Activated CD4-positive, alpha-beta T cell treated with anti-CD3 and anti-CD28 coated beads, Interleukin-10, Interleukin-2, amounts not matched to agents 100 ng/mL and 50 ng/mL, durations not matched to agents 16 hours and 8 hours (primary cell): Measurements from ENCODE around the gene ACOX2.

Experiments used
- DNase-seq: peaks from one replicate; pipeline ENCODE4 v3.0.0-alpha.2; 2020

Gene ACOX2

DNA sequence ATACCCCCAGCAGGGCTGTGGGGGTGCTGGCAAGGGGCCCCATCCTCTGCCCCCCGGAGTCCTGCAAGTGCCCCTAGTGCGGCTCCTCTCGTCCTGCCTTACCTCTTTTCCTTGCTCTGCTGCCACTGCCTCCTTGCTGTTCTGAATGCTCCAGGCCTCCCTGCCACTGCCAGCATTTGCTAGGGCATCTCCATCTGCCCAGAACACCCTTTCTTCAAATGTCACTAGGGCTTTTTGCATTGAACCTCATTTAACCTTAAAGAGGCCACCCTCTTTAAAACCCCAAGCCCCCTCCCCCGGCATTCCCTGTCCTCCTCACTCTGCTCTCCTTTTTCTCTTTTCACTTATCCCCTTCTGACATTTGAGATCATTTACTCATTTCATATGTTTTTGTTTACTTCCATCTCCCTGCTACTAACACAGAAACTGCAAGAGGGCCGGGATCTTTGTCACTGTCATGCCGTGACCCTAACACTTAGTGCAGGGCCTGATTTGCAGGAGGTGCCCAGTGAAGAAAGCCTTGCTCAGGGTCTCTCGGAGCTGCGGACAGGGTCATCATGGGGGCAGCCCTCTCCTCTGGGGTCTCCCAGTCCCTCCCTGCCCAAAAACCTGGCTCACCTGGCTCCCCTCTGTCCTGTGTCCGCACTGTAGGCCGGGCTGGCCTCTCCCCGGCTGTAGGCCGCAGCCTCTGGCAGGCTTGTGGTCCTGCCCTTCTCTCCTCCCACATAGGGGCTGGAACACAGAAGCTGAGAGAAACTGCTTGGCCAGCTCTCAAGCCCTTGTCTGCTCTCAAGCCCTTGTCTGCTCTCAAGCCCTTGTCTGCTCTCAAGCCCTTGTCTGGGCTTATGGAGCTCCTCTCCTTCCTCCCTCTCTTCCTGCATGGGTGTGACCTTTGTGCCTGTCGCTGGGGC is at the start of gene ACOX2:
Gene ACOX2 (minus strand): TSS at position 690 of the 911 bp plus-strand sequence. CDS start 2,084 bp downstream, outside the sequence.
- no peak for DNase-seq

- DNase-seq, result no peak
Measured at GRCh38 chr3:58585994-58586393, 49.0 kb upstream of the ACOX2 start.

- peak; percentile 75 for DNase-seq
Measured at GRCh38 chr3:58585005-58585786, 48.2 kb upstream of the ACOX2 start.

DNA sequence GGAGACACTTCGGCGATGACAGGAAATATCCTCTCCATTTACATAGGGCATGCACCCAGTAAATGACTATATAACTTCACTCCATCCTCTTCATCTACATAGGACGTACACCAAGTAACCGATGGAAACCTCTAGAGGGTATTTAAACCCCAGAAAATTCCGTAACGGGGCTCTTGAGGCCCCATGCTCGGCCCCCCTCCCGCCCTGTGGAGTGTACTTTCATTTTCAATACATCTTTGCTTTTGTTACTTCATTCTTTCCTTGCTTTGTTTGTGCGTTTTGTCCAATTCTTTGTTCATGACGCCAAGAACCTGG is 47.7 kb upstream of the ACOX2 start:
- DNase-seq, result no peak

DNA sequence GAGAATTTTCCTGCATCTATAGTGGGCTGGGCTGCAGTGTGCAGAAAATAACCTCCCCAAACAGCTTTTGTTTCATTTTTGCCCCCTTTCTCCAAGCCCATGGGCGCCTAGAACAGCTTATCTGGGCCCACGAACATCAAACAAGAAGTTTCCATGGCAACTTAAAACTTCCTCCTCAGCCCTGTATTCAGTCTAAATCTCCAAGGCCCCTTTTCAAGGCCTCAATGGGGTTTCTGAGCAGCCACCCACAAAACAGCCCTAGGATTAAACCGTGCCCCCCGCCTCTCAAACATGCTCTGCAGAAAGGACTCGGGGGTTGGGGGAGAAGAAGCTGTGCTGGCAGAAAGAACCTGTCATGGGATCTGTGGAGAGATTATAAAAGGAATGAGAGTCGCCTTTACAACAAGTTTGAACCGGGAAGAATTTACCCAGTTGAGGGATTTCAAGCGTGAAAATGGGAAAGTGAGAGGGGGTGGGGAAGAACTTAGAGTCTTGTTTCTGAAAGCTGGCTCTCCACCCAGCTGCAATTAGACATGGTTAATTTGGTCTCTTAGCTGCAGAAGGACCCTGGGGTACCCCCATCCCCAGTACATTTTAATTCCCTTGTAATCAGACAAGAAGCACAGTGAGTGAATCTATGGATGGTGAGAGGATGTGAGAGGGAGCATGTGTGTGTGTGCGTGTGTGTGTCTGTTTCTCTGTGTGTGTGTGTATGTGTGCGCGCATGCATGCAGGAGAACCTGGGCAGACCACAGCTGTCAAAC is 44.5 kb upstream of the ACOX2 start:
- no peak for DNase-seq

DNA sequence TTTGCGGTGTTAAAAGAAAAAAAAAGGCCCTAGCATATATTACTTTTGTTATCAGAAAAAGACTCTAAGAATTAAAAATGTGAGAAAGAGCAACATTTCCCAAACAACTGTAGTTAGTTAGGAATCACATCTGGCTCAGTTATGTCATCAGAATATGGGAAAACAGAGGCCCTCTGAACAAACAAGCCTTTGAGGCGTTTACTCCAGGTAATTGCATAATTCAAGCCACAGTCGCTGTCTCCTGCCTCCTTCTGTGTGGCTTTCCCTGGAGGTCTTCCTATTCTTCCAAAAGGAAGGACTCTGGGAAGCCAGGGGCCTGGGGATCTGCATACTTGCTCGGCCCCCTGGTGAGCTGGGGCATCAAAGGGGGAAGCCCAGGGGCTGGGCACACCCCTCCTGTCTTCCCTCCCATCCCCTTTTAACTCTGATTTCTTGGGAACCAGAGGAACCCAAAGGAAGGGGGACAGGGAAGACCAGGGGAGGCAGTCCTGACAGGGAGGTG is 43.9 kb upstream of the ACOX2 start:
- no peak for DNase-seq

GRCh38 chr3:58578873-58579272 is 41.9 kb upstream of the ACOX2 start:
- DNase-seq, result no peak

- DNase-seq, result no peak
Measured at GRCh38 chr3:58577269-58577821, 40.4 kb upstream of the ACOX2 start, which contains the start of gene FAM107A. Gene FAM107A, minus strand, starts transcription at chr3:58577391. Its CDS starts 7,531 bp downstream, at chr3:58569860.

- DNase-seq, result no peak
Measured at GRCh38 chr3:58576716-58577115, 39.7 kb upstream of the ACOX2 start.

GRCh38 chr3:58575971-58576652 is 39.1 kb upstream of the ACOX2 start:
- DNase-seq, result no peak

DNA sequence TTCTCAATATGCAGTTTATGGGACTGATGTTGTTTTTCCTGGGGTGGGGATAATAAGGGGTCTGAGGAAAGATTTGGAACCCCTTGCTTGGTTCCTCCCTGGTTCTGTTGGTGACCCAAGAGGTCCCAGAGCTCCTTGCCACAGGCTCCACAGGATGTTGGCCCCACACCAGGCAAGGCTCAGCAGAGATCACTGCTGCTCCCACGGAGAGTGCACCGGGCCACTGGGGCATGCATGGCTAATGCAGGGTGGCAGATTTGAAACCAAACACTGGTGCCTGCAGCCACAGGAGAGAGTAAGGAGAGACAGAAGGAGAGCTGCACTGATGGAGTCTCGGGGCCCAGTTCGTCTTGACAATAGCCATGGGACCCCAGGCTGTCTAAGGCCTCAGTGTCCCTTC is 37.7 kb upstream of the ACOX2 start:
- no peak for DNase-seq

DNA sequence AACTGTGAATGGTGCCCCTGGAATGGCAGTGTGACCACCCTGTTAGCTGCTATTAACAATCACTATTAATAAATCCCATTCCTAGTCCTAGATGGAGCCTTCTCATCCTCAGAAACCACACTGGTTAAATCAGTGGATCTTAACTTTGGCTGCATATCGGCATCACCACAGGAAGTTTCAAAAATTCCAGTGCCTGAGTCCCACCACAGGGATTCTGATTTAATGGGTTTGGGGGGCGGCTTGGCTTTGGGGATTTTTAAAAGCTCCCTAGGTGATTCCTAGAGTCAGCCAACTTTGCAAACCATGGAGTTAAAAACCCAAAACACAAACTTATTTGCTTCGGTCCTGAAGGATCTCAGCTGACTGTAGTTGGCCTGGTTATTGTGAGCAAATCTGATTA is 37.1 kb upstream of the ACOX2 start:
- DNase-seq, result no peak

DNA sequence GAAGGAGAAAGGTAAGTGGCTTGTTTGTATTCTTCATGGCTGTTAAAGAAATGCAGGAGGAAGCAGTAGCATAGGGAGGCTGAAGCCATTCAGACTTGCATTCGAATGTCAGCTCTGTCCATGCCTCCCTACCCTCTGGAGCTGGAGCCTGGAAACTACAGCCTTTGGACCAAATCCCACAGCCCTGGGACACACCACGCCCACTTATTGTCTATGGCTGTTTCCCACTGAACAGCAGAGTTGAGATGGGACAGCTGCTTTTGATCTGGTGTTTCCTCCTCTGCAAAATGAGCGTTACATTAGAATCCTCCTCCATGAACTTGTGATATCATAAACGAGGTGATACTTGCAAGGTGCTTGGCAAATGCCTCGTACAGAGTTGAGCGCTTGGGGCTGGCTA is 36.6 kb upstream of the ACOX2 start:
- no peak for DNase-seq

DNA sequence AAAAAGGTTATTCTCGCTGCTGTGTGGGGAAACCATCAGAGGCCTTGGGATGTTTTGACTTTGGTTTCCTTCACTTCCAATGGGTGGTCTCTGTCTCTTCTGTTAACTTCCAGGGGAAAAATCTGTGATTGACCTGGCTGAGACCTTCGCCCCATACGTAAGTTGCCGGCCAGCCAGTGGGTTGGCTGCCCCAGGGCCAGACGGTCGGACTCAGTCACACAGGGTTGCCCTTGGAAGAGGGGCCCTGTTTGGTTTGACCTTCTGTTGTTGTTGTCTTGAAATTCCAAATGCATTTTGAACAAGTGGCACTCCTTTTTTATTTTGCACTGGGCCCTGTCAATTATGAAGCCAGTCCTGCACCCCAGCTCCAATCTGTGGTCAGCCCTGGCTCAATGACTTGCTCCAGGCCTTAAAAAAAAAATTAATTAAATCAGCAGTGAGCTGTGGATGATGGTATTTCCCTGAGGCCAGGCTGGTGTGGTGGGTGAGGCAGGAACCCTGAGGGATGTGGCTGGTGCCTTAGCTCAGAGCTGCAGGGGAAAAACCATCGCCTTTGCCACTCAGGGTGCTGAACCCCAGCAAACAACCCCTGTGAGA is 35.7 kb upstream of the ACOX2 start:
- no peak for DNase-seq

DNA sequence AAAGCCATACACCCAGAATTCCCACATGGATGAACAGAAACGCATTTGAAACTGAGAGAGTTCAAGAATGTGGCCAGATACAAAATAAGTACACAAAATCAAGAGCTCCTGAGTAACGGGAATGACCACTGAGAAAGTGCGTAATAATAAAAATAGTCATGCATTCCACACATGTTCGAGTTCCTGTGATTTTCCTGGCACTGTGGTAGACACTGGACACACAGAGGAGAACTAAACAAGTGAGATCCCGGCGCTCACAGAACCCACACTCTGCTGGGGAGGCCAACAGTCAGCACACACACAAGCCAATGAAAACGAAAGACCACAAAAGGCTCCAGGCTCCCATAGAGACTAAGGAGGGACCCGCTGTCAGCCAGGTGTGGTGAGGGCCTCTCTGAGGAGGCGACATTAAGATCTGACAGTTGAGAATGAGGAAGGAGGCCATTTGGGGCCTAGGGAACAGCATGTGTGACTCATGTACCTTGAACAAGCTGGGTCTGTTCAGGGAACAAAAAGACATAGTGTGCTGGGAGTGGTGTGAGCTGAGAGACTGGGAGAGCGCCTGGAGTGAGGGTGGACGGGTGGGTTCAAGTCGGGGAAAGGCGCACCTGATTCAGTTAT is 35.1 kb upstream of the ACOX2 start:
- no peak for DNase-seq

GRCh38 chr3:58570851-58571250 is 33.9 kb upstream of the ACOX2 start:
- DNase-seq, result no peak

DNA sequence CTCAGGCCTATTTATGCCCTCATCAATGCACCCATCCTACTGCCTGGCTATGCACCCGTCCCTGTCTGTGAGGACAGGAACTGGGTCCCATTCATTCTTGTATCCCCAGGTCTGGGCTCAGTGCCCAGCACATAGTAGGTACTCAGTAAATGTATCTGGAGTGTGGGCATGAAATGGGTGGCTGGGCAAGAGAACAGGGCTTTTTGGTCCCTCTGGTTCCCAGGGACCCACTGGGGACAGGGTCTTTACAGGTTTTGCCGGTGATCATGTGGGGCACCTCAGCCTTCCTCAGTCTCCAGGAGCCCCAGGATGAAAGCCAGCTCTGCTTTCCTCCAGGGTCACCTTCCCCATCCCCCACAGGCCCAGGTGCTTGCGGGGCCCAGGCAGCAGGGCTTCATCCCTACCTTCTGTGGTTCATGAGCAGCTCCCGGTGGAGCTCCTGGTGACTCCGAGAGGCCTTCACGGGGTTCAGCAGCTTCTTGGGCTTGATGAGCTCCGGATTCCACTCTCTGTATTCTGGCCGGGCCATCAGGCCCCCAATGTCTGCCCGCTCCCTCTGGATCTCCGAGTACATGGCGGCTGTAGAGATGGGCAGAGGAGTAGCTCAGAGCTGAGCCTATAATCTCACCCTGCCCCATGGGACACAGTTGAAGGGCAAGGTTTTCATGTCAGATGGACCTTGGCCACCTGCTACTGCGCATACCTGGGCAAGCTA is 32.5 kb upstream of the ACOX2 start:
- no peak for DNase-seq

DNA sequence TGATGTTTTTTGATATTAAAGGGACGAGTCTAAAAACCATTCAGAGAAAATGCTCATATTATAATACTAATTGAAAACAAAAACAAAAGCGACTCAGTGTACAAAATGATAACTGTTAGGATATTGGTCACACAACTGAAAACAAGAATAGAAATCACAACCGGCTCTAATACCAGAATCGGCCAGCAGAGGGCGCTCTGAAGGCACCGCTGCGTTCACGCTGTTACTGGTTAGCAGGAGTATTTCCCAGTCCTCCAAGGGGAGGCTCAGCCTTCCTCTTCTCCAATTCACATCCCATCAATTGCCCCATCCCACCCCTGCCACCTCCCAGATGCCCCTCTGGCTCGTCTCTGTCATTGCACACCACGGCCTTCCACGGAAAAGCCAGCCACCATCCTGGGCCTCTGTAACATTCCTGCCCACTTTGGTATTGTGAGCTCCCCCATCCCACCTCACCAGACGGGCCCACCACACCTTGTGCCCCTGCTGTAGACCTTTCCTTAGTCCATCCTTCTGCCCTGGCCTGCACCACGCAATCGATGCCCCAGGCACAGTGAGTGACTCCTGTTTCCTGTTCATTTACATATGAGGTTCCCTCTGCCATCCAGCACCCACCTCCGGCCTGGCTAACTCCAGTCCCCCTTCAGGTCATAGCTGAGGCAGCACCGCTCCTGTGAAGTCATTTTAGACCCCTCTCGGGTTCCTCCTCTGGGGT is 31.7 kb upstream of the ACOX2 start:
- DNase-seq, result peak; percentile 77

DNA sequence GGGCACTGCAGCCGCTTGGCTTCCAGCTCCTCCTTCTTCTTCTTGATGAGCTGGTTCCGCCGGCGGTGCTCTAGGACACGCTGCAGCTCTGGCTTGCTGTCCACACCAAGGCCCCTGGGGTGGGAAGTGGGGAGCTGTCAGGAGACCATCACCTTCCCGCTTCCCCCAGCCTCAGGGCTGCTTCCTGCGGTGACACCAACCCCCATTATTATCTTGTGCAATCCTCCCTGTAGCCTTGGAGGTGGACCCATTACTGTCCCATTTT is 30.2 kb upstream of the ACOX2 start:
- no peak for DNase-seq
